Endothelial cell (in vitro differentiated cells): ENCODE measurements around the gene EXOC1. TPM values are rescaled to one million over a fixed set of nuclear protein-coding genes. Genes with fewer than 3 reads are reported as not detected.
A peak's percentile ranks its signal among the peaks of the same experiment; 100 is the strongest.

ENCODE experiments used
- DNase-seq: peaks from one replicate; pipeline ENCODE4 v3.0.0; 2021; ENCODE audit warnings: low spot score
- H3K27ac Mint-ChIP-seq: one replicate; pipeline ENCODE4 v1.8.0; 2021; ENCODE audit warnings: mixed read lengths, inconsistent platforms; ENCODE audit not compliant: unreplicated experiment
- H3K27me3 Mint-ChIP-seq: one replicate; pipeline ENCODE4 v1.8.0; 2021; ENCODE audit warnings: mild to moderate bottlenecking, moderate library complexity, mixed read lengths, inconsistent platforms; ENCODE audit not compliant: unreplicated experiment
- H3K36me3 Mint-ChIP-seq: one replicate; pipeline ENCODE4 v1.8.0; 2021; ENCODE audit warnings: mild to moderate bottlenecking, low read depth, mixed read lengths, inconsistent platforms; ENCODE audit not compliant: unreplicated experiment
- H3K4me1 Mint-ChIP-seq: one replicate; pipeline ENCODE4 v1.8.0; 2021; ENCODE audit warnings: mild to moderate bottlenecking, mixed read lengths, inconsistent platforms; ENCODE audit not compliant: unreplicated experiment
- H3K4me3 Mint-ChIP-seq: one replicate; pipeline ENCODE4 v1.8.0; 2021; ENCODE audit warnings: mild to moderate bottlenecking, mixed read lengths, inconsistent platforms; ENCODE audit not compliant: unreplicated experiment
- H3K9me3 Mint-ChIP-seq: one replicate; pipeline ENCODE4 v1.8.0; 2021; ENCODE audit warnings: mixed read lengths, inconsistent platforms; ENCODE audit not compliant: unreplicated experiment
- total RNA-seq: library from RNA; stranded (reverse); fragmentation: NEBNext Ultra II Directional; extraction: Animal tissue kit (Norgen Biotek cat#: 25700); gene quantifications from one replicate; pipeline ENCODE4 v1.2.1, GENCODE V29; 2021; ENCODE audit not compliant: unreplicated experiment
- TF ChIP-seq, protein P1 (sequence below): fragments of 200-600 bp; sonication (generic); IDR thresholded peaks from one replicate; pipeline ENCODE4 v1.5.0; 2021; ENCODE audit warnings: antibody characterized with exemption; ENCODE audit not compliant: unreplicated experiment

The EXOC1 gene
- total RNA-seq, 1 donor from 2014 or later: 38.7 TPM

DNA sequence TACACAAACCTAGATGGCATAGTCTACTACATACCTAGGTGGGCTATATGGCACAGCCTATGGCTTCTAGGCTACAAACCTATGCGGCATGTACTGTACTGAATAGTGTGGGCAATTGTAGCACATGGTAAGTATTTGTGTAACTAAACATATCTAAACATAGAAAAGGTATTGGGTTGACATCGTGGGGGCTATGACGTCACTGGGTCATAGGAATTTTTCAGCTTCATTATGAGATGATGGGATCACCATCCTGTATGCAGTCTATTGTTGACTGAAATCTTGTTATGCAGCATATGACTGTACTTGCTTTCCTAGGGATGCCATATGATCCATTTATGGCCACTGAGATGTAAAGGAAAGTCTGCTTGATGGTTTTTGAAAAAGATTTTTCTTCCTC, 35.8 kb upstream of the EXOC1 start:
- H3K9me3 Mint-ChIP-seq: no peaks in the 10 kb centered on the region
- peaks cover 6% of the 10 kb centered on the region for H3K4me1 Mint-ChIP-seq
- H3K36me3 Mint-ChIP-seq: no peaks in the 10 kb centered on the region
- H3K4me3 Mint-ChIP-seq: no peak overlapping the region
- DNase-seq: no peak
- peaks cover 3% of the 10 kb centered on the region for H3K27me3 Mint-ChIP-seq
- TF ChIP-seq, protein P1, sequence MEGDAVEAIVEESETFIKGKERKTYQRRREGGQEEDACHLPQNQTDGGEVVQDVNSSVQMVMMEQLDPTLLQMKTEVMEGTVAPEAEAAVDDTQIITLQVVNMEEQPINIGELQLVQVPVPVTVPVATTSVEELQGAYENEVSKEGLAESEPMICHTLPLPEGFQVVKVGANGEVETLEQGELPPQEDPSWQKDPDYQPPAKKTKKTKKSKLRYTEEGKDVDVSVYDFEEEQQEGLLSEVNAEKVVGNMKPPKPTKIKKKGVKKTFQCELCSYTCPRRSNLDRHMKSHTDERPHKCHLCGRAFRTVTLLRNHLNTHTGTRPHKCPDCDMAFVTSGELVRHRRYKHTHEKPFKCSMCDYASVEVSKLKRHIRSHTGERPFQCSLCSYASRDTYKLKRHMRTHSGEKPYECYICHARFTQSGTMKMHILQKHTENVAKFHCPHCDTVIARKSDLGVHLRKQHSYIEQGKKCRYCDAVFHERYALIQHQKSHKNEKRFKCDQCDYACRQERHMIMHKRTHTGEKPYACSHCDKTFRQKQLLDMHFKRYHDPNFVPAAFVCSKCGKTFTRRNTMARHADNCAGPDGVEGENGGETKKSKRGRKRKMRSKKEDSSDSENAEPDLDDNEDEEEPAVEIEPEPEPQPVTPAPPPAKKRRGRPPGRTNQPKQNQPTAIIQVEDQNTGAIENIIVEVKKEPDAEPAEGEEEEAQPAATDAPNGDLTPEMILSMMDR: no peak
- H3K27ac Mint-ChIP-seq: no peak overlapping the region

DNA sequence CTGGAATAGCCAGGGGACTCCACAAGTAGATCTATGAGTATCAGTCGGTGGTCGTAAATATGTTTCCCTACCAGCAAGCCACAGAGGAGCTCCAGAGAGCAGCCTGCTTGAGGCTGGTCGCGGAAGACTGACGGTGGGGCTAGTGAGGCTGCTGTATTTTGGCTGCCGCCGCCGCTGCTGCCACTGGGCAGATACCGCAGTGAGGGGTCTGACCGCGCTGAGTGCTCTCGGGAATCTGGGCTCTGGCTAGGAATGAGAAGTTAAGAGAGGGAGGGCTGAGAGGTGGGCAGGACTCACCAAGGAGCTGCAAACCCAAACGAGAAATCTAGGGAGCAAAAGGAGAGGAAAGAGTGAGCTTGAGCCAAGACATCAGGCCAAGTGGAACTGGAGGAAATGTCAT, 33.8 kb upstream of the EXOC1 start, which contains the start of gene EXOC1L:
Gene EXOC1L (plus strand): TSS at position 157 of the 400 bp plus-strand sequence. CDS start 237 bp downstream, at position 394.
- Mint-ChIP-seq H3K9me3 (no peaks in the 10 kb centered on the region), H3K27me3 (peaks cover 3% of the 10 kb centered on the region), H3K27ac (no peak within 1 kb of the TSS), H3K36me3 (no peaks in the 10 kb centered on the region), H3K4me1 (peaks cover 6% of the 10 kb centered on the region), H3K4me3 (peak within 1 kb of the TSS; percentile 78)
- TF ChIP-seq, protein P1: no peak
- peak; percentile 63 for DNase-seq

- no peaks in the 10 kb centered on the region for H3K36me3 Mint-ChIP-seq
- H3K4me3 Mint-ChIP-seq: no peak overlapping the region
- no peaks in the 10 kb centered on the region for H3K9me3 Mint-ChIP-seq
- H3K27ac Mint-ChIP-seq: no peak overlapping the region
- TF ChIP-seq, protein P1: no peak
- DNase-seq: no peak
- peaks cover 3% of the 10 kb centered on the region for H3K27me3 Mint-ChIP-seq
- H3K4me1 Mint-ChIP-seq: peaks cover 6% of the 10 kb centered on the region
Measured at GRCh38 chr4:55820279-55820678, 33.2 kb upstream of the EXOC1 start.

GRCh38 chr4:55822329-55822728, 31.1 kb upstream of the EXOC1 start:
- DNase-seq: no peak
- peaks cover 6% of the 10 kb centered on the region for H3K4me1 Mint-ChIP-seq
- no peaks in the 10 kb centered on the region for H3K9me3 Mint-ChIP-seq
- no peak overlapping the region for H3K4me3 Mint-ChIP-seq
- no peaks in the 10 kb centered on the region for H3K36me3 Mint-ChIP-seq
- TF ChIP-seq, protein P1: no peak
- H3K27me3 Mint-ChIP-seq: peaks cover 3% of the 10 kb centered on the region
- no peak overlapping the region for H3K27ac Mint-ChIP-seq

- no peak overlapping the region for H3K4me3 Mint-ChIP-seq
- no peaks in the 10 kb centered on the region for H3K36me3 Mint-ChIP-seq
- no peak overlapping the region for H3K27ac Mint-ChIP-seq
- DNase-seq: no peak
- no peaks in the 10 kb centered on the region for H3K4me1 Mint-ChIP-seq
- H3K9me3 Mint-ChIP-seq: no peaks in the 10 kb centered on the region
- TF ChIP-seq, protein P1: no peak
- H3K27me3 Mint-ChIP-seq: peaks cover 3% of the 10 kb centered on the region
Measured at GRCh38 chr4:55824865-55825264, 28.6 kb upstream of the EXOC1 start.
